ENCODE results near the gene ATP6V0A4.
"Not testable (repeated sequence)": the region's sequence is repeated elsewhere in the genome, so short reads cannot be mapped to it uniquely, and the experiment has no call there.

ATP6V0A4 gene

GRCh38 chr7:138797715-138798320 lies at the start of gene ATP6V0A4, which contains the start of gene TMEM213:
Gene ATP6V0A4, minus strand, starts transcription at chr7:138798196. Its CDS starts 26,949 bp downstream, at chr7:138771247.
Gene TMEM213, plus strand, starts transcription at chr7:138797994. Its CDS starts 111 bp downstream, at chr7:138798105.
- no peak for DNase-seq (ENCODE audit: low spot score)

- DNase-seq (ENCODE audit: low spot score), result no peak
These were observed 47.7 kb upstream of the ATP6V0A4 start for GRCh38 chr7:138845711-138846110.

DNA sequence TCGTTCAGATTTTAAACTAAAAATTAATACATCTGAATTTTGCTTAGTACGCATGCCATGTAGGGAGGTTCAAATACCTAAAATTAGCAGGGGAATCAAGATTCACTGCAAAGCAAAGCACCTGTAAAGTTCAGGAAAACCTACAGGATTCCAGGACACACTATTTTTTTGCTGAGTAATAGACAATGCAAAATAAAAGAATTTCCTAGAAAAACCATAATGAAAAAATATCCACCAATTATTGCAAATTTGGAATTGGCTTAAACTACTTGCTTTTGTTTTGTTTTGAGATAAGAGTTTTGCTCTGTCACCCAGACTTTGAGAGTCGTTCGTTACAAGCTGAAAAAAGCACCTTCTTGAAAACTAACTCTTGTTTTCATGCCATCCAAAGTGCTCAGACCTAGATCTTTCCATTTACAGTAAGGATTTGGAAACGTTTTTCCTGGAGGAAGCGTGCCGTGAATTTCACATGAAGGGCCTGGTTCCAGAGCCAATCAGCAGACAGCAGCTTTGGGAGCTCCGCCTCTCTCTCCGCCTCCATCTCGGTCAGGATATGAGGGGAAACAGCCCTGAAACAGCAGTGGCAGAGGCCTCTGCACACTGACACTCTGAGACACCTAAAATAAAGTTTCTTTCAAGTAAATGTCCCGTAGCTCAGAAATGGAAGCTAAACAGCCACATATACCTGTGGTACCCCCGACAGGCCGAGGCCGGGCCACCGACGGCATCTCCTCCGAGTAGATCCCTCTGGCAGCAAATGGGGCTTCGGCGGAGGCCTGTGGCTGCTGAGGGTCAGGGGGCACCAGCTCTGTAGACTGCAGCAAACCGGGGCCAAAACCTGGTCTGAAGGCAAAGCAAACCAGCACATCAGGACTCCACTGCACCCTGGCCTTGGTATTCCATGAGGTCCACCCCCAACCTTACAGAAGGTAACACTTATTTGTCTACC lies 45.9 kb upstream of the ATP6V0A4 start:
- no peak for DNase-seq (ENCODE audit: low spot score)

DNA sequence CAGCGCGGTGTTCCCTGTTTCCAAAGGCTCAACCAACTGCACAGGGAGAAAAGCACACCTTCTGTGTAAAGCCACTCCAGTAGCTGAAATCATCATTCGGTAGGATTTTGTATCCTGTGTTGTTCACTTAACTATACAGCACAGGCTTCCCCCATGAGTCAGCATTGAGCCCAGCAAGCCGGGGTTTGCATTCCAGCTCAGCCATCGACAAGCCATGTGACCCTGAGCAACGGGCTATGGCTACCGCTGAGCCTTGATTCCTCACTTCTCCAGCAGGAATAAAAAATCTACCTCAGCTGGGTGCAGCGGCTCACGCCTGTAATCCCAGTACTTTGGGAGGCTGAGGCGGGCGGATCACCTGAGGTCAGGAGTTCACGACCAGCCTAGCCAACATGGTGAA lies 44.1 kb upstream of the ATP6V0A4 start:
- DNase-seq (ENCODE audit: low spot score), result no peak

DNA sequence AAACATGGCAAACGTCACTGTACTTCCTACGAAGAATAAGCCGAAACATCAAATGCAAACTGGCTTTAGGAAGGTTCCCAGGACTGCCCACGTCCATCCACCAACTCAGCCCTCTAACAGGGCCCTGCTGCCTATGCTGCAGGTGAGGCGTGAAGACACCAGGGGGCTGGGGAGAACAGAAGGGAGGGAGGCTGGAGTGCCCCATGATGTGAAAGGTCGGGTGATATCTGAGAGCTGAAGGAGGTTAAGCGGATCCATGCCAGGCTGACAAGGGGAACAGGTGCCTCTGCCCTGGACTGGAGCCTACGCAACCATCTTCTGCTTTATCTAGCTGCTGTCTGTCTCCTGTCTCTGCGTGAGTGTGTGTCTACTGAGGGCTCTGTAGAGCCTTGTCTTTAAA lies 40.2 kb upstream of the ATP6V0A4 start:
- DNase-seq (ENCODE audit: low spot score), result no peak

GRCh38 chr7:138837627-138838026 lies 39.6 kb upstream of the ATP6V0A4 start:
- no peak for DNase-seq (ENCODE audit: low spot score)

DNA sequence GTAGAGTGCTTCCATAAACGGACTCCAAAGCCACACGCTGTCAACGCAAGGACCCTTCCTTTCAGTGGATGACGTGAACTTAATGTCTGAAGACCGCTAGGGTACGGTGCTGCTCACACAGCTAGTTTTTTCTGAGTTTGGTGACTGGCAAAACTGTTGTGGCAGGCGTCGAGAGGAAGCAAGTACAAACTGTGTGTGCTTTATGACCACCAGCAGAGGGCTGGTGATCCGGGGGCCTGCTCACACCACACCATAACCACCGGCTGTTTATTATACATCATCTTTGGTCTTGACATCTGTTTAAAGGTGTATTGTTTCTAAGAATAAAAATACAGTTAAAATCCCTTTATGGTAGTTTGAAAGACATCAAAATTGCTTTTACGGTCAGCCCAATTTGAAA lies 37.1 kb upstream of the ATP6V0A4 start:
- no peak for DNase-seq (ENCODE audit: low spot score)

DNA sequence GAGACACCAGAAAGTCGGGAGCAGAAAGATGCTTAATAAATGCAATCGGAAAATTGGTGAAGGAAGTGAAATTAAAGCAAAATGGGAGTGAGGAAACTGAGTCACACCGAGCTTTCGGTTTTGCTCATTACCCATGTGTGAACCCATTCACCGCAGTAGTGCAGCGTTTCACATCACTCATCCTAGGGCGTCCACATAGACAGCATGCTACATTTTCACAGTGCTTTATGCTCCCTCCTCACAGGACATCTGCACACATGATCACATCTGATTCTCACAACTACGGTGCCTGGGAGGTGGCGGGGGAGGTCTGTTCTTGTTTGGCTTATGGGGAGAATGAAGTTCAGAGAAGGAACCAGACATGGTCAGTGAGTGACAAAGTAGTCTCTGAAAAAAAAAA lies 36.6 kb upstream of the ATP6V0A4 start:
- no peak for DNase-seq (ENCODE audit: low spot score)

DNA sequence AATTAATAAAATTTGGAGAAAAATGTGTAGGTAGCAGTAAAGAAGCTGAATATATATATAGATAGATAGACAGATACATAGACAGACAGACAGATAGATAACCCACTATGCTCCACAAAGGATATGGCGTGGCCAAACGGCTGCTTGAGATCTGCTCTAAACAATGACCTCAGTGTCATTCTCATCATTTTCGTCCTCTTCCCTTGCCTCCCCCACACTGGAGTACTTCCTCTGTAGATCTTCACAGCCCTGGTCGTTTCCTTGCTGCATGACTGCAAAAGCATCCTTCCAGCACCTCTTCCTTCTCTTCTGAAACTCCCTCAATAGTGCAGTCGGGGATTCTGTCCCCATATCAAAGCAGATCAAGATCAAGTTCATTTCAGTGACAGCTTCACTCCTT lies 35.6 kb upstream of the ATP6V0A4 start:
- no peak for DNase-seq (ENCODE audit: low spot score)

GRCh38 chr7:138832966-138833365 lies 35.0 kb upstream of the ATP6V0A4 start:
- DNase-seq (ENCODE audit: low spot score), result no peak

- DNase-seq (ENCODE audit: low spot score), result no peak
These were observed 31.3 kb upstream of the ATP6V0A4 start for GRCh38 chr7:138829335-138829734.

GRCh38 chr7:138828302-138828701 lies 30.3 kb upstream of the ATP6V0A4 start:
- no peak for DNase-seq (ENCODE audit: low spot score)

GRCh38 chr7:138825049-138825721 lies 27.2 kb upstream of the ATP6V0A4 start:
- DNase-seq (ENCODE audit: low spot score), result no peak

DNA sequence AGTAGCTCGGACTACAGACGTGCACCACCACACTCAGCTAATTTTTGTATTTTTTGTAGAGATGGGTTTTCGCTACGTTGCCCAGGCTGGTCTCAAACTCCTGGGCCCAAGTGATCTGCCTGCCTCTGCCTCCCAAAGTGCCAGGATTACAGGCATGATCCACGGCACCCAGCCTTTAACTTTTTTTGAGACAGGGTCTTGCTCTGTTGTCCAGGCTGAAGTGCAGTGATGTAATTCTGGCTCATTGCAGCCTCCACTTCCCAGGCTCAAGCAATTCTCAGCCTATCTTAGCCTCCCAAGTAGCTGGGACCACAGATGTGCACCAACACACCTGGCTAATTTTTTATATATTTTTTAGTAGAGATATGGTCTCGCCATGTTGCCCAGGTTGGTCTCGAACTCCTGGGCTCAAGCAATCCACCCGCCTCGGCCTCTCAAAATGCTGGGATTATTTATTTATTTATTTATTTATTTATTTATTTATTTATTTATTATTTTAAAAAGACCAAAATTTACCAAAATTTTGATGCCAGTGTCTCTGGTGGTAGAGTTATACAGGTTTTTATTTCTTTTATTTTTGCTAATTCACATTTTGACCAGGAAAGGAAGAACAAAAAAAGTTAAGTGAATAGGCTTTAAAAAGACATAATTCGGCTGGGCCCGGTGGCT lies 25.0 kb upstream of the ATP6V0A4 start:
- DNase-seq (ENCODE audit: low spot score), result no peak

DNA sequence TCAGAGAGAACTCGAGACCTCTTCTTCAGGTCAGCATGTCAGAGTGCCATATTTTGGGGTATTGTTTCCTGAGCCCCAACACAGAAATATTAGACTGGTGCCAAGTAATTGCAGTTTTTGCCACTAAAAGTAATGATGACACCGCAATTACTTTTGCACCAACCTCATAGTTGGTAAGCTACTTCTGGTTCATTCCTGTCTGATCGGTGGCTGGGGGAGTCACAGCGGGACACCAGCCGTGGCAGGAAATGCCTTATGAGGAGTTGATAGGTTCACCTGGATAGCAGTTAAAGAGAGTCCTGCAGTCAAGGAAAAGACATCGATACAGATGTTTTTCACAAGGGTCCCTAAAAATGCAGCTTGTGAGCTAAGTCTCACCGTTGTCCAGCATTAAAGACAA lies 23.9 kb upstream of the ATP6V0A4 start:
- no peak for DNase-seq (ENCODE audit: low spot score)

- DNase-seq (ENCODE audit: low spot score), result no peak
These were observed 21.6 kb upstream of the ATP6V0A4 start for GRCh38 chr7:138819625-138820024.

DNA sequence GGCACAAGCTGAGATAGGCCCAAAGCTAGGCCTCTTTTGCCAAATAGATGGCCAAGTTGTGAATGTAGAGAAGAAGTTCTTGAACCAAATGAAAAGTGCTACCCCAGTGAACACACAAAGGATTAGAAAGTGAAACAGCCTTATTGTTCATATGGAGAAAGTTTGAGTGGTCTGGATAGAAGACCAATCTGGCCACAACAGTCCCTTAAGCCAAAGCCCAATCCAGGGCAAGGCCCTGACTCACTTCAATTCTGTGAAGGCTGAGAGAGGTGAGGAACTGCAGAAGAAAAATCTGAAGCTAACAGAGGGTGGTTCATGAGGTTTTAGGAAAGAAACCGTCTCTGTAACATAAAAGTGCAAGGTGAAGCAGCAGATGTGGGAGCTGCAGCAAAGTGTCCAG lies 18.7 kb upstream of the ATP6V0A4 start:
- DNase-seq (ENCODE audit: low spot score), result no peak

GRCh38 chr7:138814816-138815332 lies 16.9 kb upstream of the ATP6V0A4 start:
- DNase-seq (ENCODE audit: low spot score), result no peak

- DNase-seq (ENCODE audit: low spot score), result no peak
These were observed 15.9 kb upstream of the ATP6V0A4 start for GRCh38 chr7:138813945-138814344.

GRCh38 chr7:138811327-138811726 lies 13.3 kb upstream of the ATP6V0A4 start:
- not testable (repeated sequence) for DNase-seq (ENCODE audit: low spot score)

- no peak for DNase-seq (ENCODE audit: low spot score)
These were observed 11.3 kb upstream of the ATP6V0A4 start for GRCh38 chr7:138809346-138809745.

- no peak for DNase-seq (ENCODE audit: low spot score)
These were observed 6.6 kb upstream of the ATP6V0A4 start for GRCh38 chr7:138804618-138805017.
